Trophoblast cell (in vitro differentiated cells and primary cell): ENCODE measurements around the gene SEL1L3.

Source experiments
- DNase-seq, 2 donors: peaks; one replicate each; pipeline ENCODE4 v3.0.0-alpha.2; 2016
- H2AFZ ChIP-seq: 2 replicates; pipeline ENCODE4 v1.6.1; 2013; ENCODE audit warnings: low read length, moderate library complexity, mild to moderate bottlenecking; ENCODE audit not compliant: insufficient read depth, poor library complexity
- H2AK5ac ChIP-seq: 2 replicates; pipeline ENCODE4 v1.6.1; 2013; ENCODE audit warnings: mild to moderate bottlenecking, low read length
- H2BK120ac ChIP-seq: 2 replicates; pipeline ENCODE4 v1.6.1; 2013; ENCODE audit warnings: low read length, mild to moderate bottlenecking, moderate library complexity; ENCODE audit not compliant: insufficient read depth, poor library complexity
- H2BK12ac ChIP-seq: 2 replicates; pipeline ENCODE4 v1.6.1; 2013; ENCODE audit warnings: mild to moderate bottlenecking, low read length, moderate library complexity
- H2BK5ac ChIP-seq: 2 replicates; pipeline ENCODE4 v1.6.1; 2013; ENCODE audit warnings: low read length, low read depth, moderate library complexity, mild to moderate bottlenecking; ENCODE audit not compliant: poor library complexity
- H3K14ac ChIP-seq: 2 replicates; pipeline ENCODE4 v1.6.1; 2013; ENCODE audit warnings: mild to moderate bottlenecking, low read length
- H3K18ac ChIP-seq: 2 replicates; pipeline ENCODE4 v1.6.1; 2013; ENCODE audit warnings: mild to moderate bottlenecking, low read length
- H3K23ac ChIP-seq: 2 replicates; pipeline ENCODE4 v1.6.1; 2013; ENCODE audit warnings: low read length
- H3K27ac ChIP-seq: 2 replicates; pipeline ENCODE4 v1.5.1; 2013; ENCODE audit warnings: low read depth, mild to moderate bottlenecking, inconsistent platforms, low read length, moderate library complexity
- H3K27me3 ChIP-seq: 2 replicates; pipeline ENCODE4 v1.6.1; 2013; ENCODE audit warnings: inconsistent platforms, mild to moderate bottlenecking, low read length, moderate library complexity; ENCODE audit not compliant: insufficient read depth
- H3K36me3 ChIP-seq, 2 experiments: 1 replicate in 1 of 2; 2 replicates in 1 of 2; pipeline ENCODE4 v1.6.1; 2013; ENCODE audit warnings: low read length in 2 of 2, mild to moderate bottlenecking in 2 of 2, moderate library complexity in 1 of 2; ENCODE audit not compliant: insufficient read depth in 2 of 2, control insufficient read depth in 1 of 2
- H3K4ac ChIP-seq: 2 replicates; pipeline ENCODE4 v1.6.1; 2013; ENCODE audit warnings: low read depth, mild to moderate bottlenecking, low read length, moderate library complexity
- H3K4me1 ChIP-seq, 2 experiments: 1 replicate in 1 of 2; 2 replicates in 1 of 2; pipeline ENCODE4 v1.6.1; 2013; ENCODE audit warnings: low read length in 2 of 2, mild to moderate bottlenecking in 2 of 2, moderate library complexity in 1 of 2; ENCODE audit not compliant: insufficient read depth in 2 of 2, control insufficient read depth in 1 of 2
- H3K4me2 ChIP-seq: 2 replicates; pipeline ENCODE4 v1.6.1; 2013; ENCODE audit warnings: inconsistent platforms, mild to moderate bottlenecking, low read length, moderate library complexity
- H3K4me3 ChIP-seq: 2 replicates; pipeline ENCODE4 v1.5.1; 2013; ENCODE audit warnings: mild to moderate bottlenecking, low read depth, low read length, inconsistent platforms
- H3K79me1 ChIP-seq: one replicate; pipeline ENCODE4 v1.6.1; 2013; ENCODE audit warnings: low read length
- H3K79me2 ChIP-seq: 2 replicates; pipeline ENCODE4 v1.6.1; 2013; ENCODE audit warnings: low read length, mild to moderate bottlenecking; ENCODE audit not compliant: control insufficient read depth, insufficient read depth, poor library complexity
- H3K9ac ChIP-seq: 2 replicates; pipeline ENCODE4 v1.6.1; 2013; ENCODE audit warnings: mild to moderate bottlenecking, low read length
- H3K9me3 ChIP-seq: 2 replicates; pipeline ENCODE4 v1.6.1; 2013; ENCODE audit warnings: low read depth, mild to moderate bottlenecking, control low read depth, inconsistent platforms, low read length; ENCODE audit not compliant: insufficient read depth
- H4K12ac ChIP-seq: 2 replicates; pipeline ENCODE4 v1.6.1; 2013; ENCODE audit warnings: low read depth, mild to moderate bottlenecking, low read length, moderate library complexity
- H4K8ac ChIP-seq: 2 replicates; pipeline ENCODE4 v1.6.1; 2013; ENCODE audit warnings: low read depth, mild to moderate bottlenecking, low read length, moderate library complexity
- H4K91ac ChIP-seq: one replicate; pipeline ENCODE4 v1.6.1; 2013; ENCODE audit warnings: low read depth, mild to moderate bottlenecking, low read length, moderate library complexity
- WGBS: extraction: QIAGEN DNeasy Blood & Tissue Kit; methylation state at CpG from one replicate; pipeline ENCODE4 v1.1.7; 2013; ENCODE audit warnings: missing lambda C conversion rate; ENCODE audit not compliant: insufficient read length, insufficient coverage; ENCODE audit errors: extremely low coverage; 5-methylcytosine and 5-hydroxymethylcytosine counted together

The SEL1L3 gene

GRCh38 chr4:25873632-25874129 lies 10.9 kb upstream of the SEL1L3 start:
- no peaks in the 10 kb centered on the region for H3K79me1 ChIP-seq
- no peak overlapping the region for H3K14ac ChIP-seq
- H3K4ac ChIP-seq: no peak overlapping the region
- no peak overlapping the region for H3K18ac ChIP-seq
- no peak overlapping the region for H2AFZ ChIP-seq
- no peaks in the 10 kb centered on the region for H3K4me1 ChIP-seq
- no peak overlapping the region for H3K23ac ChIP-seq
- no peak overlapping the region for H3K27ac ChIP-seq
- H3K4me3 ChIP-seq: no peak overlapping the region
- no peak overlapping the region for H3K9ac ChIP-seq
- H2AK5ac ChIP-seq: no peak overlapping the region
- no peak overlapping the region for H4K91ac ChIP-seq
- no peaks in the 10 kb centered on the region for H3K9me3 ChIP-seq
- no peaks in the 10 kb centered on the region for H3K79me2 ChIP-seq
- H3K4me2 ChIP-seq: no peak overlapping the region
- no peak overlapping the region for H4K8ac ChIP-seq
- no peak overlapping the region for H2BK5ac ChIP-seq
- H3K36me3 ChIP-seq: no peaks in the 10 kb centered on the region
- no CpG with 5 or more reads among the region's 7 CpGs for WGBS
- H4K12ac ChIP-seq: no peak overlapping the region
- H2BK120ac ChIP-seq: no peak overlapping the region
- DNase-seq: no peak
- no peak overlapping the region for H2BK12ac ChIP-seq
- H3K27me3 ChIP-seq: no peaks in the 10 kb centered on the region

GRCh38 chr4:25872851-25873631 lies 10.3 kb upstream of the SEL1L3 start:
- Histone ChIP-seq H3K4me2 (no peak overlapping the region), H3K9ac (no peak overlapping the region), H2AFZ (no peak overlapping the region), H3K27ac (no peak overlapping the region), H3K4ac (no peak overlapping the region), H3K9me3 (no peaks in the 10 kb centered on the region), H3K14ac (no peak overlapping the region), H3K36me3 (no peaks in the 10 kb centered on the region), H2AK5ac (no peak overlapping the region), H4K8ac (no peak overlapping the region), H2BK120ac (no peak overlapping the region), H4K12ac (no peak overlapping the region), H4K91ac (no peak overlapping the region), H3K27me3 (no peaks in the 10 kb centered on the region), H2BK12ac (no peak overlapping the region), H3K4me3 (no peak overlapping the region), H3K23ac (no peak overlapping the region), H3K18ac (no peak overlapping the region), H3K79me2 (no peaks in the 10 kb centered on the region), H2BK5ac (no peak overlapping the region), H3K4me1 (no peaks in the 10 kb centered on the region), H3K79me1 (no peaks in the 10 kb centered on the region)
- WGBS: no CpG with 5 or more reads among the region's 13 CpGs
- DNase-seq: no peak

GRCh38 chr4:25870081-25870480 lies 7.3 kb upstream of the SEL1L3 start:
- Histone ChIP-seq H3K79me2 (no peaks in the 10 kb centered on the region), H2AFZ (no peak overlapping the region), H3K4me1 (no peaks in the 10 kb centered on the region), H2BK12ac (no peak overlapping the region), H3K36me3 (no peaks in the 10 kb centered on the region), H2BK120ac (no peak overlapping the region), H4K8ac (no peak overlapping the region), H3K23ac (no peak overlapping the region), H3K4ac (no peak overlapping the region), H3K9ac (no peak overlapping the region), H4K91ac (no peak overlapping the region), H4K12ac (no peak overlapping the region), H3K27ac (no peak overlapping the region), H3K4me2 (no peak overlapping the region), H2BK5ac (no peak overlapping the region), H3K14ac (no peak overlapping the region), H3K79me1 (no peaks in the 10 kb centered on the region), H2AK5ac (no peak overlapping the region), H3K4me3 (no peak overlapping the region), H3K18ac (no peak overlapping the region), H3K27me3 (no peaks in the 10 kb centered on the region), H3K9me3 (no peaks in the 10 kb centered on the region)
- WGBS: no CpG with 5 or more reads among the region's 2 CpGs
- no peak for DNase-seq

GRCh38 chr4:25867781-25868294 lies 5.0 kb upstream of the SEL1L3 start:
- Histone ChIP-seq H3K4ac (no peak overlapping the region), H3K4me1 (peaks cover 0 to 3% of the 10 kb centered on the region in 2 experiments), H4K91ac (no peak overlapping the region), H3K18ac (no peak overlapping the region), H3K27ac (no peak overlapping the region), H3K79me1 (no peaks in the 10 kb centered on the region), H3K14ac (no peak overlapping the region), H3K9ac (no peak overlapping the region), H3K4me3 (no peak overlapping the region), H3K4me2 (no peak overlapping the region), H3K23ac (no peak overlapping the region), H2AFZ (no peak overlapping the region), H3K79me2 (no peaks in the 10 kb centered on the region), H2BK12ac (no peak overlapping the region), H3K9me3 (no peaks in the 10 kb centered on the region), H4K8ac (no peak overlapping the region), H2BK120ac (no peak overlapping the region), H2BK5ac (no peak overlapping the region), H4K12ac (no peak overlapping the region), H2AK5ac (no peak overlapping the region), H3K27me3 (peaks cover 3% of the 10 kb centered on the region), H3K36me3 (no peaks in the 10 kb centered on the region)
- no peak for DNase-seq
- no CpG with 5 or more reads among the region's 6 CpGs for WGBS
